T-cell (primary cell): Measurements from ENCODE around the gene CYP2J2. TPM values are rescaled to one million over a fixed set of nuclear protein-coding genes. Genes with fewer than 3 reads are reported as not detected.
A peak's percentile ranks its signal among the peaks of the same experiment; 100 is the strongest.

Experiments used
- ATAC-seq, 4 experiments: fragments of 200-7000 bp in 3 of 4; fragments of 150-1000 bp in 1 of 4; cut with Tn5 transposase; replicated peaks in 1 of 4; 1 replicate in 3 of 4; 2 replicates in 1 of 4; pipeline ENCODE4 v1.10.0; 2021; ENCODE audit warnings: moderate library complexity in 3 of 4, mild to moderate bottlenecking in 2 of 4, moderate number of reproducible peaks in 1 of 4
- CTCF ChIA-PET, 2 donors: fragments of 300-600 bp; sonication (Branson Sonifier 250); formaldehyde crosslinking; loops; one replicate each; lab custom pipeline; 2022; ENCODE audit warnings: antibody characterized with exemption in 2 of 2; lab: Charles Lee
- POLR2A ChIA-PET, 2 donors: fragments of 300-600 bp; sonication (Branson Sonifier 250); formaldehyde crosslinking; loops; one replicate each; lab custom pipeline; 2022; ENCODE audit warnings: antibody characterized with exemption in 2 of 2; lab: Charles Lee
- DNase-seq, 35 experiments: peaks; one replicate each; pipeline versions ENCODE4 v3.0.0 to v3.0.0-alpha.2; 2013 to 2023
- H3K27ac ChIP-seq: one replicate; pipeline ENCODE4 v1.5.1; 2013; ENCODE audit warnings: low read length
- H3K27me3 ChIP-seq, 2 experiments: replicated peaks in 1 of 2; 1 replicate in 1 of 2; 2 replicates in 1 of 2; pipeline versions ENCODE4 v1.6.1 to v1.7.0; 2013; ENCODE audit warnings: low read length in 1 of 2, mixed read lengths in 1 of 2; ENCODE audit not compliant: control insufficient read depth in 2 of 2, insufficient read depth in 2 of 2; ENCODE audit errors: extremely low read depth in 1 of 2
- H3K36me3 ChIP-seq, 2 donors: 1 replicate in 1 of 2; 2 replicates in 1 of 2; pipeline versions ENCODE4 v1.6.1 to v1.7.0; 2013; ENCODE audit warnings: low read length in 1 of 2; ENCODE audit not compliant: control insufficient read depth in 2 of 2, insufficient read depth in 1 of 2; ENCODE audit errors: extremely low read depth in 1 of 2
- H3K4me1 ChIP-seq, 2 experiments: 1 replicate in 1 of 2; 2 replicates in 1 of 2; pipeline versions ENCODE4 v1.6.1 to v1.7.0; 2013; ENCODE audit warnings: low read length in 2 of 2, mixed read lengths in 1 of 2; ENCODE audit not compliant: insufficient read depth in 2 of 2, control insufficient read depth in 1 of 2; ENCODE audit errors: extremely low read depth in 1 of 2
- H3K4me3 ChIP-seq, 2 donors: 1 replicate in 1 of 2; 2 replicates in 1 of 2; pipeline versions ENCODE4 v1.5.1 to v1.7.0; 2013; ENCODE audit warnings: mild to moderate bottlenecking in 2 of 2, low read length in 1 of 2, moderate library complexity in 1 of 2; ENCODE audit not compliant: control insufficient read depth in 1 of 2; ENCODE audit errors: extremely low read depth in 1 of 2
- H3K9me3 ChIP-seq: 2 replicates; pipeline ENCODE4 v1.7.0; 2013
- H3K27ac Mint-ChIP-seq, 2 donors: one replicate each; pipeline ENCODE4 v1.8.0; 2020 to 2021; ENCODE audit warnings: mild to moderate bottlenecking in 2 of 2, mixed read lengths in 2 of 2
- H3K27me3 Mint-ChIP-seq, 2 donors: one replicate each; pipeline ENCODE4 v1.8.0; 2021 to 2022; ENCODE audit warnings: mixed read lengths in 2 of 2
- H3K36me3 Mint-ChIP-seq: one replicate; pipeline ENCODE4 v1.8.0; 2021; ENCODE audit warnings: mixed read lengths
- H3K4me1 Mint-ChIP-seq, 3 donors: one replicate each; pipeline ENCODE4 v1.8.0; 2020 to 2022; ENCODE audit warnings: mixed read lengths in 3 of 3, mild to moderate bottlenecking in 1 of 3
- H3K4me3 Mint-ChIP-seq, 3 donors: one replicate each; pipeline ENCODE4 v1.8.0; 2020 to 2022; ENCODE audit warnings: mild to moderate bottlenecking in 3 of 3, mixed read lengths in 3 of 3, moderate library complexity in 3 of 3
- H3K9me3 Mint-ChIP-seq, 3 donors: one replicate each; pipeline ENCODE4 v1.8.0; 2020 to 2022; ENCODE audit warnings: mixed read lengths in 3 of 3
- WGBS: methylation state at CpG from one replicate; pipeline ENCODE4 v1.1.5; 2013; ENCODE audit warnings: missing lambda C conversion rate; ENCODE audit not compliant: insufficient coverage; 5-methylcytosine and 5-hydroxymethylcytosine counted together
- total RNA-seq, 35 experiments: library from RNA in 6 of 35; stranded (reverse) in 6 of 35; fragments of 120-200 nt in 1 of 35; gene quantifications; one replicate each; pipeline versions ENCODE4 v1.2.1 to v1.2.4 and lab custom pipeline; 2013 to 2026

The CYP2J2 gene
- total RNA-seq, 5 donors from 2014 or later (not counting 1 experiment from before 2014, with no cell fraction given): 0.66 to 1.8 (median 0.69) TPM

- Mint-ChIP-seq H3K27ac (no peak overlapping the region), H3K4me3 (no peak overlapping the region), H3K9me3 (no peaks in the 10 kb centered on the region), H3K36me3 (peaks cover 5% of the 10 kb centered on the region), H3K4me1 (peaks cover 0 to 4% (median 2%) of the 10 kb centered on the region in 3 donors), H3K27me3 (peaks cover 0 to 4% of the 10 kb centered on the region in 2 donors)
- H3K9me3 ChIP-seq: no peaks in the 10 kb centered on the region
- H3K4me1 ChIP-seq: no peaks in the 10 kb centered on the region
- CTCF ChIA-PET: no interaction called here
- H3K27ac ChIP-seq: no peak overlapping the region
- WGBS: no CpG with 5 or more reads among the region's 1 CpG
- no peaks in the 10 kb centered on the region for H3K36me3 ChIP-seq
- DNase-seq: no peak
- no peaks in the 10 kb centered on the region for H3K27me3 ChIP-seq
- POLR2A ChIA-PET: no interaction called here
- H3K4me3 ChIP-seq: no peak overlapping the region
- no peak for ATAC-seq
Measured at GRCh38 chr1:59901770-59902388, 24.7 kb downstream of the CYP2J2 start.

- peaks cover 0 to 4% of the 10 kb centered on the region in 2 donors for H3K27me3 Mint-ChIP-seq
- H3K4me1 Mint-ChIP-seq: peaks cover 0 to 4% (median 2%) of the 10 kb centered on the region in 3 donors
- DNase-seq (no peak), ATAC-seq (no peak)
- ChIA-PET POLR2A (no interaction called here), CTCF (no interaction called here)
- no peaks in the 10 kb centered on the region for H3K36me3 ChIP-seq
- peaks cover 4% of the 10 kb centered on the region for H3K36me3 Mint-ChIP-seq
- H3K27me3 ChIP-seq: no peaks in the 10 kb centered on the region
- no peak overlapping the region for H3K4me3 Mint-ChIP-seq
- H3K4me3 ChIP-seq: no peak overlapping the region
- no peaks in the 10 kb centered on the region for H3K4me1 ChIP-seq
- WGBS: no CpG with 5 or more reads among the region's 2 CpGs
- H3K9me3 Mint-ChIP-seq: no peaks in the 10 kb centered on the region
- no peak overlapping the region for H3K27ac ChIP-seq
- no peak overlapping the region for H3K27ac Mint-ChIP-seq
- H3K9me3 ChIP-seq: no peaks in the 10 kb centered on the region
Measured at GRCh38 chr1:59900640-59901039, 25.9 kb downstream of the CYP2J2 start.

- CTCF ChIA-PET: interaction anchor here in 1 of 2 donors (0.9 kb wide), 1 partner anchor 10 kb away, joined by 3 read pairs; no protein-coding TSS in a partner anchor
Measured at GRCh38 chr1:59898927-59899326, 27.6 kb downstream of the CYP2J2 start.

GRCh38 chr1:59897165-59897564 is 29.4 kb downstream of the CYP2J2 start:
- no peak for ATAC-seq
- H3K9me3 Mint-ChIP-seq: no peaks in the 10 kb centered on the region
- H3K4me1 Mint-ChIP-seq: peaks cover 16 to 23% (median 19%) of the 10 kb centered on the region in 3 donors

More at GRCh38 chr1:59898927-59899326, 27.6 kb downstream of the CYP2J2 start:
- no peaks in the 10 kb centered on the region for H3K27me3 ChIP-seq
- no peak overlapping the region for H3K4me3 Mint-ChIP-seq
- H3K36me3 Mint-ChIP-seq: peaks cover 4% of the 10 kb centered on the region
- no CpG with 5 or more reads among the region's 3 CpGs for WGBS
- H3K4me3 ChIP-seq: no peak overlapping the region
- ATAC-seq (no peak), DNase-seq (no peak)
- POLR2A ChIA-PET: no interaction called here
- H3K4me1 Mint-ChIP-seq: peaks cover 3 to 9% (median 4%) of the 10 kb centered on the region in 3 donors
- H3K27ac ChIP-seq: no peak overlapping the region
- no peaks in the 10 kb centered on the region for H3K9me3 ChIP-seq
- H3K9me3 Mint-ChIP-seq: no peaks in the 10 kb centered on the region
- peaks cover 4% of the 10 kb centered on the region in 2 experiments for H3K4me1 ChIP-seq
- H3K27ac Mint-ChIP-seq: no peak overlapping the region
- H3K36me3 ChIP-seq: no peaks in the 10 kb centered on the region
- H3K27me3 Mint-ChIP-seq: peaks cover 0 to 4% of the 10 kb centered on the region in 2 donors

GRCh38 chr1:59892841-59893811 is 33.4 kb downstream of the CYP2J2 start:
- H3K4me3 Mint-ChIP-seq: peak overlapping the region; percentile 48 to 72 (median 50)
- peak; percentile 45 to 77 (median 54) for ATAC-seq
- 14% methylated on average over 1 of the region's 7 CpGs for WGBS
- H3K27me3 Mint-ChIP-seq: peaks cover 2 to 3% of the 10 kb centered on the region in 2 donors
- peaks cover 16 to 31% (median 19%) of the 10 kb centered on the region in 3 donors for H3K4me1 Mint-ChIP-seq
- no peaks in the 10 kb centered on the region for H3K36me3 ChIP-seq
- H3K27ac Mint-ChIP-seq: peak overlapping the region; percentile 92 to 96
- no peaks in the 10 kb centered on the region for H3K9me3 ChIP-seq
- POLR2A ChIA-PET: interaction anchor here in 1 of 2 donors (0.6 kb wide), 1 partner anchor 1735 kb away, joined by 3 read pairs; no protein-coding TSS in a partner anchor
- H3K27ac ChIP-seq: no peak overlapping the region
- H3K4me3 ChIP-seq: no peak overlapping the region
- no peaks in the 10 kb centered on the region for H3K27me3 ChIP-seq
- no peaks in the 10 kb centered on the region for H3K36me3 Mint-ChIP-seq
- H3K9me3 Mint-ChIP-seq: peaks cover 5 to 12% (median 11%) of the 10 kb centered on the region in 3 donors
- peak in 1 of 35 experiments; percentile 22 for DNase-seq
- CTCF ChIA-PET: interaction anchor here (0.5 to 1.2 kb wide), 4 partner anchors 41 to 1840 kb away, joined by 3 to 4 read pairs (median 3); no protein-coding TSS in a partner anchor
- H3K4me1 ChIP-seq: peaks cover 14 to 15% of the 10 kb centered on the region in 2 experiments

More at GRCh38 chr1:59897165-59897564, 29.4 kb downstream of the CYP2J2 start:
- Histone ChIP-seq H3K9me3 (no peaks in the 10 kb centered on the region), H3K36me3 (no peaks in the 10 kb centered on the region), H3K27ac (no peak overlapping the region), H3K4me3 (no peak overlapping the region), H3K27me3 (no peaks in the 10 kb centered on the region), H3K4me1 (peaks cover 14 to 15% of the 10 kb centered on the region in 2 experiments)
- no peak for DNase-seq
- no peak overlapping the region for H3K27ac Mint-ChIP-seq
- no CpG with 5 or more reads among the region's 2 CpGs for WGBS
- H3K27me3 Mint-ChIP-seq: no peaks in the 10 kb centered on the region
- ChIA-PET CTCF (no interaction called here), POLR2A (no interaction called here)
- H3K4me3 Mint-ChIP-seq: no peak overlapping the region
- peaks cover 4% of the 10 kb centered on the region for H3K36me3 Mint-ChIP-seq

- WGBS: 100% methylated on average over 1 of the region's 3 CpGs
- Histone ChIP-seq H3K27me3 (no peaks in the 10 kb centered on the region), H3K36me3 (no peaks in the 10 kb centered on the region), H3K4me1 (no peaks in the 10 kb centered on the region), H3K27ac (no peak overlapping the region), H3K4me3 (no peak overlapping the region), H3K9me3 (no peaks in the 10 kb centered on the region)
- no peaks in the 10 kb centered on the region for H3K36me3 Mint-ChIP-seq
- ATAC-seq (no peak), DNase-seq (no peak)
- CTCF ChIA-PET: no interaction called here
- H3K9me3 Mint-ChIP-seq: peaks cover 5 to 12% (median 6%) of the 10 kb centered on the region in 3 donors
- POLR2A ChIA-PET: no interaction called here
- peaks cover 0 to 8% of the 10 kb centered on the region in 2 donors for H3K27me3 Mint-ChIP-seq
- H3K4me1 Mint-ChIP-seq: no peaks in the 10 kb centered on the region
- H3K4me3 Mint-ChIP-seq: no peak overlapping the region
- H3K27ac Mint-ChIP-seq: no peak overlapping the region
Measured at GRCh38 chr1:59885160-59885832, 41.3 kb downstream of the CYP2J2 start.
